Activated T-helper 2 cell treated with anti-CD3 and anti-CD28 coated beads, Interferon-gamma antibody, Interleukin-2, Interleukin-4, amounts not matched to agents 10 μg/mL and 5 μg/mL and 100 μg/mL, durations not matched to agents 14 hours and 24 hours and 36 hours (primary cell): Measurements from ENCODE around the gene ZFP62. TPM values are rescaled to one million over a fixed set of nuclear protein-coding genes. Genes with fewer than 3 reads are reported as not detected.
"Not testable (repeated sequence)": the region's sequence is repeated elsewhere in the genome, so short reads cannot be mapped to it uniquely, and the experiment has no call there.

ENCODE experiments used
- DNase-seq: peaks from one replicate; pipeline ENCODE4 v3.0.0; 2021; ENCODE audit warnings: low spot score
- H3K27ac Mint-ChIP-seq: one replicate; pipeline ENCODE4 v1.8.0; 2021; ENCODE audit warnings: mixed read lengths
- H3K27me3 Mint-ChIP-seq: one replicate; pipeline ENCODE4 v1.8.0; 2021; ENCODE audit warnings: low read depth, mixed read lengths
- H3K36me3 Mint-ChIP-seq: one replicate; pipeline ENCODE4 v1.8.0; 2021; ENCODE audit warnings: low read depth, mixed read lengths
- H3K4me1 Mint-ChIP-seq: one replicate; pipeline ENCODE4 v1.8.0; 2021; ENCODE audit warnings: low read depth, mixed read lengths
- H3K4me3 Mint-ChIP-seq: one replicate; pipeline ENCODE4 v1.8.0; 2021; ENCODE audit warnings: low read depth, mild to moderate bottlenecking, moderate library complexity, mixed read lengths
- H3K9me3 Mint-ChIP-seq: one replicate; pipeline ENCODE4 v1.8.0; 2021; ENCODE audit warnings: mixed read lengths
- intact Hi-C: fragments of 100-400 bp; cut with micrococcal nuclease; formaldehyde crosslinking; loops from one replicate; pipeline ENCODE4 v1.15.1; 2023
- total RNA-seq: library from RNA; stranded (reverse); gene quantifications from 2 replicates; pipeline ENCODE4 v1.2.3, GENCODE V29; 2022

ZFP62 gene
- total RNA-seq, 1 donor from 2014 or later = 28.8 TPM

DNA sequence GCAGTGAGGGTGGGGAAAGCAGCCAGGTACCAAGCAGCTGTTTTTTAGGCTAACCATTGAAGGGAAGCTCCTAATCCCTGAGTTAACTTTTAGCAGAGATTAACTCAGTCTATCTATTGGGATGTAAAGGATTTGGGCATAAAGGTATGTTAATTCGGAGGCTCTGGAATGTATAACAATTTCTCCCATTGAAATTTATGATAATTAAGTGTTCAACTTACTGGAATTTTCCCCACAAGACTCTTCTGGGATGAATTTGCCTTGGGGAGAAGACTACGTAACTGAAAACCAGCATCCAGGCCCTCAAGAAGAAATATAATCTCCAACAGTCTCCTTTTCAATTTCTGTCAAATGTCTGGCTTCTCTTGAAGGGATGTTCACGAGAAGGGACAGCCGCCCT is 23.6 kb downstream of the ZFP62 start:
- Mint-ChIP-seq H3K4me1 (peaks cover 12% of the 10 kb centered on the region), H3K4me3 (no peak overlapping the region), H3K36me3 (peaks cover 57% of the 10 kb centered on the region), H3K9me3 (peaks cover 14% of the 10 kb centered on the region), H3K27me3 (no peaks in the 10 kb centered on the region), H3K27ac (no peak overlapping the region)
- DNase-seq = no peak
- intact Hi-C loops = no loop called here

DNA sequence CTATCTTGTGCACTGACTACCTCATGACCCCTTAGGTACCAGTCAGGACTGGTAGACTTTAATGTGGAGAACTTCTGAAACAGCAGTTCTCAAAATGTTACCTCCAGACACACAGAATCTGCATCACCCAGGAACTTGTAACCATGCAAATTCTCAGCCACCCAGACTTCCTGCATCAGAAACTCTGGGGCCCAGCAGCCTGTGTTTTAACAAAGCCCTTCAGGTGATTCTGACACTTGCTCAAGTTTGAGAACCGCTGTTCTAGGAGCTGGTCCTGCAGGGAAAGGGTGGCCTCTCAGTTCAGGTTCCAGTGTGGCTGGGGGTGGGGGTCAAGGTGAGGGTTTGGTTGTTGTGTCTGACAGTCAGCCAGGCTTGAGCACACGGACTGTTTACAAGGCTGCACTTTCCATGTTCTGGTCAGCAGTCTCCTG is 28.4 kb downstream of the ZFP62 start:
- peaks cover 10% of the 10 kb centered on the region for H3K9me3 Mint-ChIP-seq
- intact Hi-C loops = loop anchor here (1.0 kb wide), 1 partner anchor 28 kb away; no protein-coding TSS in a partner anchor
- peaks cover 27% of the 10 kb centered on the region for H3K4me1 Mint-ChIP-seq
- H3K36me3 Mint-ChIP-seq = peaks cover 66% of the 10 kb centered on the region
- peak; percentile 35 for DNase-seq
- no peaks in the 10 kb centered on the region for H3K27me3 Mint-ChIP-seq
- H3K4me3 Mint-ChIP-seq = peak overlapping the region; percentile 88
- H3K27ac Mint-ChIP-seq = peak overlapping the region; percentile 92

DNA sequence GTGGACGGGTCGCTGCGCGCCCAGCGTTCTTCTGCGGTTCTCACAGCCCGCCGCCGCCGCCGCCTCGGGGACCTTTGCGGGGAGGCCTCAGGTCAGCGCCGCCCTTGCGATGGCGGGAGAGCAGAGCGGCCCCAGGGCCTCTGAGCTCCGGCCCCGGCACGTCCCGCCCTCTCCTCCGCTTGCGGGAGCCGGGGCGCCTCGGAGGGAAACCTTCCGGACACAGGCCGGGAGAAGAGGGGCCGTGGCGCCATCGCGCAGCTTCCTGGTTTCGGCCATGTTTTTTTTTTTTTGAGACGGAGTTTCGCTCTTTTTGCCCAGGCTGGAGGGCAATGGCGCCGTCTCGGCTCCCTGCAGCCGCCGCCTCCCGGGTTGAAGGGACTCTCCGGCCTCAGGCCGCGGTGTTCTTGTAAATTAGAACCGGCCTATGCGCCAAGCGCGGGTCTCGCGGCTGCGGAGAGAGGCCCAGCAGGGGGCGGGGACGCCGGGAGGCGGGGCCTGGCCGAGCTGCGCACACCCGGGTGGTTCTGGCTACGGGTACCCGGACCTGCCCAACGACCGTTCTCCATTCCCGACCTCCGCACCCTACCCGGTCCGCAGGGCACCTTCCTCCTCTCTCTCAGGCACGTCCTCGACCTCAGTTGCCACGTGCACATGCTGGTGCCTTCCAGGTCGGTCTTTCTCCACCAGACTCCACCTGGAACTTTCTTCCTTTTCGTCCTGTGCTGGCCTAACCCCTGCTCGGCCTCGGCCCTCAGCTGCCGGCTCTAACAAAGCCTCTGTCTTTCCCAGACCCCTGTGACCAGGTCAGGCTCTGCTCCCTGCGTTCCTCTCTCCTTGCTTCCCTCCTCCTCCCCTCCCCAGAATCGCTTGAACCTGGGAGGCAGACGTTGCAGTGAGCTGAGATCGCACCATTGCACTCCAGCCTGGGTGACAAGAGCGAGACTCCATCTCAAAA is 29.7 kb downstream of the ZFP62 start:
- H3K9me3 Mint-ChIP-seq = peaks cover 10% of the 10 kb centered on the region
- peak overlapping the region; percentile 92 for H3K27ac Mint-ChIP-seq
- peak overlapping the region; percentile 88 for H3K4me3 Mint-ChIP-seq
- intact Hi-C loops = loop anchor here (1.0 kb wide), 2 partner anchors 21 to 29 kb away; no protein-coding TSS in a partner anchor
- peaks cover 29% of the 10 kb centered on the region for H3K4me1 Mint-ChIP-seq
- DNase-seq = peak; percentile 74
- no peaks in the 10 kb centered on the region for H3K27me3 Mint-ChIP-seq
- peaks cover 58% of the 10 kb centered on the region for H3K36me3 Mint-ChIP-seq

DNA sequence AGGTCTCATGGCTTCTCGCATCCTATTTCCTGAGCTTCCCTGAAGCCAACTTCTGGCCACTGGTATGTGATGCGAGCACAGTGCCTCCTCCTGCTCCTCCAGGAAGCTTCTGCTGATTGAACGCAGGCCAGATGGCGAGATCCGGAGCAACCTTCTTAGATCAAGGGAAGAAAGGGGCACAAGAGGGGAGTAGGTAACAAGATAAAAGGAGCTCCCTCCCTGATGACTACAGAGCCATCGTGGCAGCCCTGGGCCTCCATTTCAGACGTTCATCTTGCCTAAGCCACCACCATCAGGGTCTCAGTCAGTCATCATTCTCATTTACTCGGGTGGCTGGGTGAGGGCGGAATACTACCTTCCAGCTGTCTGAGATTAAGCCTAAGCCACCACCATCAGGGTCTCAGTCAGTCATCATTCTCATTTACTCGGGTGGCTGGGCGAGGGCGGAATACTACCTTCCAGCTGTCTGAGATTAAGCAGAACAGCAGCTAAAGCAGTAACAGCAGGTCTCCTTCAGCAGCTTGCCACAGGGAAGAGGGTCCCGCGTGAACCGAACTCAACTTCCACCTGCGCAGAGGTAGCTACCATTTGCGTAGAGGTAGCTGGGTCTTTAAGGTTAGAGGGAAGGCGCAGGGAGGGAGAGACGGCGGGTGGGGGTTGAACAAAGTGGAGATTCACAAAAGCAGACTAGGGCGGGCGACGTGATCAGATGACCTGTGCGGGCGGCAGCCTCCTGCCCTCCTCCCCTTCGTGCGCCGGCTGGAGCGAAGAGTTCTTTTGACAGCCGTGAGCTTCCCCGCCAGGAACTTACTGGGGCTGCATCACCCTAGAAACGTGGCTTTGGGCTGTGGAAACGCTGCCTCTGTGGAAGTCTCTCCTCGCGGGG is 30.6 kb downstream of the ZFP62 start:
- Mint-ChIP-seq H3K9me3 (peaks cover 10% of the 10 kb centered on the region), H3K36me3 (peaks cover 54% of the 10 kb centered on the region), H3K4me1 (peaks cover 38% of the 10 kb centered on the region), H3K4me3 (peak overlapping the region; percentile 88), H3K27ac (peak overlapping the region; percentile 92), H3K27me3 (no peaks in the 10 kb centered on the region)
- DNase-seq = peak; percentile 66
- intact Hi-C loops = loop anchor here (1.0 kb wide), 2 partner anchors 20 to 26 kb away; no protein-coding TSS in a partner anchor

DNA sequence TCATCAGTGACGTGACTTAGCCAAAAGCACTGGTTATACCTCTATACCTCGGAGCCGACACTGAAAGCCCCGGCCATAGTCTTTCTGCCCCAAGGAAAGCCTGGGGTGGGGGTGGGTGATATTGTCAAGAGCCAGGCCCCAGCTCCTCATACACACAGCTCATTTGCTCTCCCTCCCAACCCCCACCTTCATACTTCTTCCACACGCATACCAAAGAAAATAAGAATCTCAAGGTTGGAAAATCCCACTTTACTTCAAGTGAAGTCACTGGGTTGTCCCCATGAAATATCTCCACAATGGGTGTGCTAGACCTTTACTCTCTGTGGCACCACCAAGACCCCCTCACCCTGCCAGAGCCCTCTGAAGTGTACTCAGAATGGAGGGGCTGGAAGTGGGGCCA is 31.4 kb downstream of the ZFP62 start:
- H3K9me3 Mint-ChIP-seq = peaks cover 10% of the 10 kb centered on the region
- no peaks in the 10 kb centered on the region for H3K27me3 Mint-ChIP-seq
- H3K27ac Mint-ChIP-seq = peak overlapping the region; percentile 92
- peaks cover 44% of the 10 kb centered on the region for H3K4me1 Mint-ChIP-seq
- intact Hi-C loops = loop anchor here (1.0 kb wide), 1 partner anchor 25 kb away; no protein-coding TSS in a partner anchor
- H3K4me3 Mint-ChIP-seq = peak overlapping the region; percentile 88
- no peak for DNase-seq
- peaks cover 50% of the 10 kb centered on the region for H3K36me3 Mint-ChIP-seq

DNA sequence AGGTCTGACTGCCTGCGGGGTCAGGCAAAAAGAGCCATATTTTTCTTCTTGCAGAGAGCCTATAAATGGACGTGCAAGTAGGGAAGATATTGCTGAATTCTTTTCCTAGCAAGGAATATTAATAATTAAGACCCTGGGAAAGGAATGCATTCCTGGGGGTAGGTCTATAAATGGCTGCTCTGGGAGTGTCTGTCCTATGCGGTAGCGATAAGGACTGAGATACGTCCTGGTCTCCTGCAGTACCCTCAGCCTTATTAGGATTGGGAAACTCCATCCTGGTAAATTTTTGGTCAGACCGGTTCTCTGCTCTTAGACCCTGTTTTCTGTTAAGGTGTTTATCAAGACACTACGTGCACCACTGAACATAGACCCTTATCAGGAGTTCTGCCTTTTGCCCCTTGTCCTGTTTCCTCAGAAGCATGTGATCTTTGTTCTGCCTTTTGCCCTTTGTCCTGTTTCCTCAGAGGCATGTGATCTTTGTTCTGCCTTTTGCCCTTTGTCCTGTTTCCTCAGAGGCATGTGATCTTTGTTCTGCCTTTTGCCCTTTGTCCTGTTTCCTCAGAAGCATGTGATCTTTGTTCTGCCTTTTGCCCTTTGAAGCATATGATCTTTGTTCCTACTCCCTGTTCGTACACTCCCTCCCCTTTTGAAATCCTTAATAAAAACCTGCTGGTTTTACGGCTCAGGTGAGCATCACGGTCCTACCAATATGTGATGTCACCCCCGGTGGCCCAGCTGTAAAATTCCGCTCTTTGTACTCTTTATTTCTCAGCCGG is 32.1 kb downstream of the ZFP62 start:
- intact Hi-C loops, H3K27me3 Mint-ChIP-seq, DNase-seq: not testable (repeated sequence)
- H3K4me1 Mint-ChIP-seq = peaks cover 47% of the 10 kb centered on the region
- H3K4me3 Mint-ChIP-seq = peak overlapping the region; percentile 67
- peak overlapping the region; percentile 53 for H3K27ac Mint-ChIP-seq
- peaks cover 10% of the 10 kb centered on the region for H3K9me3 Mint-ChIP-seq
- H3K36me3 Mint-ChIP-seq = peaks cover 42% of the 10 kb centered on the region

DNA sequence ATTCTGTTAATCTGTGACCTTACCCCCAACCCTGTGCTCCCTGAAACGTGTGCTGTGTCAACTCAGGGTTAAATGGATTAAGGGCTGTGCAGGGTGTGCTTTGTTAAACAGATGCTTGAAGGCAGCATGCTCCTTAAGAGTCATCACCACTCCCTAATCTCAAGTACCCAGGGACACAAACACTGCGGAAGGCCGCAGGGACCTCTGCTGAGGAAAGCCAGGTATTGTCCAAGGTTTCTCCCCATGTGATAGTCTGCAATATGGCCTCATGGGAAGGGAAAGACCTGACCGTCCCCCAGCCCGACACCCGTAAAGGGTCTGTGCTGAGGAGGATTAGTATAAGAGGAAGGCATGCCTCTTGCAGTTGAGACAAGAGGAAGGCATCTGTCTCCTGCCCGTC is 33.7 kb downstream of the ZFP62 start:
- peaks cover 36% of the 10 kb centered on the region for H3K36me3 Mint-ChIP-seq
- peaks cover 10% of the 10 kb centered on the region for H3K9me3 Mint-ChIP-seq
- DNase-seq, H3K27ac Mint-ChIP-seq, H3K27me3 Mint-ChIP-seq, intact Hi-C loops, H3K4me3 Mint-ChIP-seq: not testable (repeated sequence)
- H3K4me1 Mint-ChIP-seq = peaks cover 41% of the 10 kb centered on the region

DNA sequence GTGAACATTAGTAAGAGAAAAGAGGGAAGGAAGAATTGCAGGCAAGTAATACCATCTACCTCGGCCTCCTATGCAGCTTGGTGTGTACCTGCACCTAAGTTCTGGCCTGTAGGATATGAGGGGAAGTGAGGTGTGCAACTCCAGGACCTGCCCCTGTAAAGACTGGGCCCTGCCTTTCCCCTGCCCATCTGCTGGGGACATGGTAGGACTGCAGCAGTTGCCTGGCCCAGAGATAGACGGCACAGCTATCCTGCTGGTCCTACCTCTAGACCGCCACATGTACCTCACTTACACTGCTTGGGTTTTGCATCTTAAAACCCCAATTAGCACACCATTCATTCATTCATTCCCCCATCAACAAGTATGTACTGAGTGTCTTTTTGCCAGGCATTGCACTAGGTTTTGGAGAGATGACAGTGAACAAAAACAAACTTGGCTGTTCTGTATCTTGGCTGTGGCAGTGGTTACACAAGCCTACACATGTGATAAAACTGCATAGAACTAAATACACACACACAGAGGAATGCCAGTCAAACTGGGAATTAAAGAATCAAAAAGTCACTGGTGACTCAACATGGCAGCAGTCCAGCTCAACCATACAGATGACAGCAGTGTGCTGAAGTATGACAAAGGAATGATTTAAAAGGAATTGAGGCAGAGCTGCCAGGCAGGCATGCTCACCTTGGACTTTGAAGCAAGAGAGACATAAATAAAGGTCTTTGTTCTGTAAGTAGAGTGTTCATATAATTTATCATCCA is 35.1 kb downstream of the ZFP62 start:
- intact Hi-C loops = no loop called here
- Mint-ChIP-seq H3K9me3 (peaks cover 10% of the 10 kb centered on the region), H3K36me3 (peaks cover 32% of the 10 kb centered on the region), H3K27me3 (no peaks in the 10 kb centered on the region), H3K4me1 (peaks cover 41% of the 10 kb centered on the region), H3K4me3 (no peak overlapping the region), H3K27ac (peak overlapping the region; percentile 47)
- DNase-seq = no peak

DNA sequence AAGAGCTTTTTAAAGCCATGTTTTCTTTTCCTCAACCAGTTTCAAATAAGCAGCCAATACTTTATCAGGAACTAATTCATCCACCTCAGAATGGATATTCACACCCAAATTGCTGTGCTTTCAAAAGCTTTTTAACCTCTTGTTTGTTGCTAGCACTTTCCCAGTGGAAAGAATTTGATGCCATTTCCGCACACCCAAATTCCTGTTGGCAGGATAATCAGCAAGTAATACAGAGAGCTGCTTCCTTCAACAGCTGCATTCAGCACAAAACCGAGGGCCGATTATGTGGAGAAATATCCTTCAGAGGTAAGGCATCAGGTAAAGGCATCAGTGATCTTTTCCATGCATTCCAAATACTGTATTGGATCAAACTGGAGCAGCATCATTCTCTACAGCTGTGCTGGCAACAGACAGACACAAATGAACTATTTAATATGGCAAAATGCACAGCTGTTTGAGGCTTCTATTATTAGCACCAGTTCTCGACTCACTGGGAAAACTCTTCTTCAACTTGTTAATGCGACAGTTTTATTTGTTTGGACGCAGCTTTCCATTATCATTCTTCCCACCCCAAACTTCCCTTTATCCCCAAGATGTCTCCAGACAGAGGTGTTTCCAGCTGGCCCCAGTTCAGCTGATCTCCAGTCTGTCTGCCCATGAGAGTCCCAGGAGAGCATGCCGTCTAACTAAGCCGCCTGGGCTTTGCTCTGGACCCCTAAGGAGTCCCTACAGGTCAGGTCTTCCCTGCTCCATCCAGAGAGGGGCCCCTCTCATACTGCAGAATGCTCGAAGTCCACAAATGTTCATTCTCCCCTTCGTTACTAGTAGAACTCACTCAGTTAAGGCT is 36.2 kb downstream of the ZFP62 start:
- Mint-ChIP-seq H3K4me3 (no peak overlapping the region), H3K27ac (no peak overlapping the region), H3K4me1 (peaks cover 34% of the 10 kb centered on the region)

DNA sequence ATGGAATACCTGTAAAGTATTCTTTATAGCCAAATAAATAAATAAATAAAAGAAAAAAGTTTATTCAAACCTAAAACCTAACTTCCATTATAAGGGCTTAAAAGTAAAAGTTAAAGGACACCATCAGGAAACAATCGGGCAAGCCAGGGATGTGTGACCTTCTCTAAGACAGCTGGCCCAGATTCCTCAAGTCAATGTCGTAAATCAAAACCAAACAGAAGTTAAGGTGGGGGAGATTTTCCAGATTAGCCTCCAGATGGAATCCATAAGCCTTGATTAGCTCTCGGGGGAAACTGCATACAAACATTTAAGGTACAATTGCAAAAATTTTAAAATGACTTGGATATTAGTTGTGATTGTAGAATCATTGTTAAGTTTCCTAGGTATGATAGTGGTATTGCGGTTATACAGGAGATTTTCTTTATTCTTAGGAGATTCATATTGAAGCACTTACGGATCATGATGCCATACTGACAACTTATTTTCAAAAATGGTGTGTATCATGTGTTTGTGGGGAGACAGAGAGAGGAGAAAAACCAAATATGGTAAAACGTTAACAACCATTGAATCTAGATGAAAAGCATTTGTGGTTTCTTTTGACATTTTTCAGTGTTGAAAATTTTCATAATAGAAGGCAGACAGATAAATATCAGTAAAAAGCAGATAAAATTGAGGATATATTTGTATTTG is 37.0 kb downstream of the ZFP62 start:
- no peaks in the 10 kb centered on the region for H3K9me3 Mint-ChIP-seq
- peaks cover 28% of the 10 kb centered on the region for H3K4me1 Mint-ChIP-seq
- DNase-seq = no peak
- peak overlapping the region; percentile 10 for H3K4me3 Mint-ChIP-seq
- H3K36me3 Mint-ChIP-seq = peaks cover 16% of the 10 kb centered on the region
- no peaks in the 10 kb centered on the region for H3K27me3 Mint-ChIP-seq
- intact Hi-C loops = no loop called here
- peak overlapping the region; percentile 51 for H3K27ac Mint-ChIP-seq

More for the DNA sequence above, 36.2 kb downstream of the ZFP62 start:
- no peak for DNase-seq
- peaks cover 7% of the 10 kb centered on the region for H3K9me3 Mint-ChIP-seq
- peaks cover 24% of the 10 kb centered on the region for H3K36me3 Mint-ChIP-seq
- intact Hi-C loops = no loop called here
- no peaks in the 10 kb centered on the region for H3K27me3 Mint-ChIP-seq
